HG03025 (cell line): ENCODE data around the gene ZBTB16.

Experiments
- ATAC-seq: cut with Tn5 transposase; IDR thresholded peaks from one replicate; pipeline ENCODE4 v1.9.1; 2021; ENCODE audit warnings: mild to moderate bottlenecking, moderate library complexity; ENCODE audit not compliant: unreplicated experiment, low FRiP score

The ZBTB16 gene

DNA sequence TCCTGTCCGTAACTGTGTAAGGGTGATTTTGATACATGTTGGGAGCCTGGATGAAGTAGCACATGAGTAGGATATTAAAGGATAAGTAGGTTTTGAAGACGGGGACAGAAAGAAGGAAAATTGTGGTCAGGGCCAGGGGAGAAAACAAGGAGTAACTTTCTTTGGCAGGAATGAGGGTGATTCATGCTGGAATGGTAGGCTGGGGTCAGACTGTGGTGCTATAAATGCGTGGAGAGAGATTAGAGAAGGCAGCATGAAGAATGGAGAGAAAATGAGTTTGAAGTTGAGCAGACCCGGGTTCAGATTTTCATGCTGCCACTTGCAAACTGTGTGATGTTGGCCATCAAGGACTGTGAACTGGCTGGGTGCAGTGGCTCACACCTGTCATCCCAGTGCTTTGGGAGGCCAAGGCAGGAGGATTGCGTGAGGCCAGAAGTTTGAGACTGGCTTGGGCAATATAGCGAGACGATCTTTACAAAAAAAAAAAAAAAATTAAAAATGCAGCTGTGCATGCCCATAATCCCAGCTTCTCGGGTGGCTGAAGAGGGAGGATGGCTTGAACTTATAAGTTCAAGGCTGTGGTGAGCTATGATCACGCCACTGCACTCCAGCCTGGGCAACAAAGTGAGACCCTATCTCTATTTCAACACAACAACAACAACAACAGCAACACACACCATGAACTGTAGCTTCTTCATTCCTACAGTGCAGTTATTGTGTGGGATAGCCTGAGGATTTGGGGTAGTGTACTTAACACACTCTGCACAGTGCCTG is 22.3 kb downstream of the ZBTB16 start:
- no peak for ATAC-seq

GRCh38 chr11:114082415-114082748 is 22.9 kb downstream of the ZBTB16 start:
- ATAC-seq, result no peak

- ATAC-seq, result no peak
Observed at GRCh38 chr11:114082767-114083181, 23.3 kb downstream of the ZBTB16 start.

DNA sequence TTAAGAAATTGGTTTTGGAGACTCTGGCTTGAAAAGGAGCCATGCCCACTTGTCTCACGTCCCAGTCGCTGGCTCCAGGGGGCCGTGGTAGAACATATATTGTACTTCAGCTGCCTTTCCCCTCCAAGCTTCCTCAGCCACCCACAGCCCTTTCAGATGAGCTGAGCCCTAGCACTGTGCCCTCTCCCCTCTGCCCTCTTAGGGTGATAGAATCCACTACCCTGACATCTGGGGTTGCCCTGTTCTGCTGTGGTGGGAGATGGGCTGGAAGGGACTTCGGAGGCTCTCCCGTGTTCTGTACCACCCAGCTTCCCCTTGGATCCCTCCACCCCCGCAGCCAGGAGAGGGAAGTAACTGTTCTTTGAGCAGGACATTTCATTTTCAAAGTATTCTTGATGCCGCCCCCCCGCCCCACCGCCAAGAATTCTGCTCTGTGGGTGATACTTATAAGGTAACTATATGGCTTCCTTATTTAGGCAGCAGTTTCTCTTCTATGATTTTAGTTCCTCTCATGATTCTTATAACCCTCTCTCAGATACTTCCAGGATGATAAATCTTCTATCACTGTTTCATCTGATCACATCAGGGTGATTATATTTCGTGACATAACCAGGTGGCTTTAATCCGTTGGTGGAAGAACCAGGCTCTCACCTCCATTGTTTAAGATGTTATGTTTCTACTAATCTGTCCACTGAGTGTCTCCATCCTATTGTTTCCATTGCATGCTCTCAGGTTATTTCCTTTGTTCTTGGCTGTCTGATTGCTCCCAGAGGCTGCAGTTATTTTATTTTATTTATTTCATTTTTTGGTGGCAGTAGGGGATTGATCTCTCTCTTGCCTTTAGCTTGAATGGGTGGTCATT is 24.1 kb downstream of the ZBTB16 start:
- ATAC-seq, result no peak

GRCh38 chr11:114084414-114084813 is 24.9 kb downstream of the ZBTB16 start:
- no peak for ATAC-seq

DNA sequence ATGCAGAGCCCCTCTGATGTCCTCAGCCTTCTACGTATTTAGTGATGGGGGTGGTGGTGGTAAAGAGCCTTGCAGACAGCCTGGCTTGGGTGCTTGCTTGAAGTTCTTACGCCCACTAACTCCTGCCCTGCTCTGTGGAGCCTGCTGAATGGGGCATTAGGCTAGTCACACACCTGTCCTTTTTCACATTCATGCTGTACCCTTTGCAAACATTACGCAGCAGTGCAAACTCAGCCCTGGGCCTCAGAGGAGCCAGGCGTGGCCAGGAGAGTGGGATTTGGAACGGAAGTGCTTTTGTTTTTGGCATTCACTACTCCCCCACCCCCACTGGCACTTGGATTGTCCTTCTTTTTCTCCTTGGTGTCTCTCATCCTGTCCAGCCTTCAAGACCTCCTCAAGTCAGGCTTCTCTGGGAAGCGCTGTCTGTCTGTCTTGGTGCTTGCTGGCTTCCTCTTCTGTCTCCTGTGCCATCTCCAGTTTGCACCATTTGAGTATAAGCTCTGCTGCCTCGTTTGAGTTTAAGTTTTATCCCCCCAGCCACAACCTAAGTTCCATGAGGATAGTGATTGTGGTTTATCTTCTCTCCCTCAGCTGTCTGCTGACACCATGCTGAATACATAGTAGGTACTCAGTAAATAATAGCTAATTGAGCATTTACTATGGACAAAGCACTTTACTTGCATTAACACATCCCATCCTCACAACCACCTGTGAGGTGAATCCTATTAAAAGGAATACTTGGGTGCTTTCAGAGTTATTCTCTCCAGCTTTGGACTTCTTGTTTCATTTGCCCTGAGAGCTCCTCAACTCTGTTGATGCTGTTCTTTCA is 26.7 kb downstream of the ZBTB16 start:
- ATAC-seq, result no peak

GRCh38 chr11:114087025-114087424 is 27.5 kb downstream of the ZBTB16 start:
- no peak for ATAC-seq

- ATAC-seq, result no peak
Observed at GRCh38 chr11:114088216-114088615, 28.7 kb downstream of the ZBTB16 start.

DNA sequence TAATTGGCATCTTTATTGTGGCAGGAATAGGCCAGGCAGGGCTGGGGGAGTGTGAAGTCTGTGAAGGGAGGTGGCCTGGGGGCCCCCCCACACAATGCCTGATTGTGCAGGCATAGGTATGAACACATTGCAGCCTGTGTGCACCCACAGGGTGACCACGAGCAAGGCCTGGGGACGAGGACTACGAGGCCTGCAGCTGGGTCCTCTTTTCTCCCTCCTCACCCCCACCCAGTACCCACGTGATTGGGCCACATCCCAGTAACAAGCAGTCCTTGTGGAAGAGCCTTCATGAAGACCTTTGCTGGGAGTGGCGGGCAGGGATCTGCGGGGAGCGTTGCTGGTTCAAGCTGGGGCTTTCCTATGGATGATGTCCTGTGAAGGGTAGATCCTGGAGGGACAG is 29.3 kb downstream of the ZBTB16 start:
- no peak for ATAC-seq

DNA sequence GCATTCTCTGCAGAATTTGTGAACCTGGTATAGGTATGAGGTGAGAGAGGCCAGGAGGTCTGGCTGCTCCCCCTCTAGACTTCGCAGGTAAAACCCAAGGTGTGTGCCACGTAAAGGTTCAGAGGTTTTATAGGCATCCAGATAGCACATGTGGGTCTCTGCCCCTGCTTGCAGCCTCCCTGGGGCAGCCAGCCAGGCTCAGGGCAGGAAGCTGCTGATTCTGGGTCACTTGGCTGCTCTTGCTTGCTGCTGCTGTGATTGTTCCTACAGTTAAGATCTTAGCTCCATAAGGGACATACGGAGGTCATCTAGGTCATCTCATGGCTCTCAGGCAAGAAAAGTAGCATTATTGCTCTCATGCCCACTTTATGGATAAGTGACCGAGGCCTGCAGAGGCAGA is 30.2 kb downstream of the ZBTB16 start:
- no peak for ATAC-seq

GRCh38 chr11:114090225-114090910 is 30.9 kb downstream of the ZBTB16 start:
- no peak for ATAC-seq

- no peak for ATAC-seq
Observed at GRCh38 chr11:114090976-114091375, 31.5 kb downstream of the ZBTB16 start.

- no peak for ATAC-seq
Observed at GRCh38 chr11:114091516-114092397, 32.2 kb downstream of the ZBTB16 start.

- ATAC-seq, result no peak
Observed at GRCh38 chr11:114092478-114092877, 33.0 kb downstream of the ZBTB16 start.

GRCh38 chr11:114092953-114093352 is 33.4 kb downstream of the ZBTB16 start:
- no peak for ATAC-seq

- ATAC-seq, result no peak
Observed at GRCh38 chr11:114094516-114094915, 35.0 kb downstream of the ZBTB16 start.

- no peak for ATAC-seq
Observed at GRCh38 chr11:114095899-114096298, 36.4 kb downstream of the ZBTB16 start.

GRCh38 chr11:114097832-114098231 is 38.3 kb downstream of the ZBTB16 start:
- ATAC-seq, result no peak

GRCh38 chr11:114098927-114099326 is 39.4 kb downstream of the ZBTB16 start:
- no peak for ATAC-seq
